ENCODE measurements around the gene NODAL.
A peak's percentile ranks its signal among the peaks of the same experiment; 100 is the strongest.

Gene NODAL

GRCh38 chr10:70433581-70434280 lies 7.8 kb downstream of the NODAL start:
- no peak for DNase-seq
- H3K9me3 ChIP-seq (ENCODE audit: control insufficient read depth, low read length) = no peaks in the 10 kb centered on the region
- no peak overlapping the region for H3K4ac ChIP-seq (ENCODE audit: low read depth in 1 of 2, low read length in 2 of 2)
- no peak overlapping the region for H4K8ac ChIP-seq (ENCODE audit: low read length)
- peaks cover 20 to 29% of the 10 kb centered on the region in 2 experiments for H3K36me3 ChIP-seq (ENCODE audit: control insufficient read depth in 1 of 2, insufficient read depth in 2 of 2, low read depth in 1 of 2, low read length in 2 of 2)
- H3K18ac ChIP-seq (ENCODE audit: low read depth in 1 of 2, low read length in 2 of 2) = no peak overlapping the region
- H3K9ac ChIP-seq (ENCODE audit: low read length) = peak overlapping the region; percentile 5
- no peak overlapping the region for H3K23ac ChIP-seq (ENCODE audit: low read length in 2 of 2)
- no peak overlapping the region for H2BK5ac ChIP-seq (ENCODE audit: low read depth, low read length, poor library complexity, severe bottlenecking)
- no peak overlapping the region for H4K91ac ChIP-seq (ENCODE audit: low read length)
- no peak overlapping the region for H2AFZ ChIP-seq (ENCODE audit: low read depth, low read length)
- H3K4me1 ChIP-seq (ENCODE audit: control insufficient read depth, insufficient read depth, low read depth, low read length) = no peaks in the 10 kb centered on the region
- H3K4me3 ChIP-seq (ENCODE audit: insufficient read depth in 1 of 2, low read depth in 1 of 2, low read length in 2 of 2) = no peak overlapping the region
- H2BK15ac ChIP-seq (ENCODE audit: low read depth, poor library complexity, severe bottlenecking) = no peak overlapping the region
- no peak overlapping the region for H3K4me2 ChIP-seq (ENCODE audit: low read length, poor library complexity, severe bottlenecking)
- H2BK12ac ChIP-seq (ENCODE audit: low read length in 2 of 2) = no peak overlapping the region
- H2BK120ac ChIP-seq (ENCODE audit: low read depth, low read length) = no peak overlapping the region
- no peak overlapping the region for H3K14ac ChIP-seq (ENCODE audit: low read length in 2 of 2)
- H2AK5ac ChIP-seq (ENCODE audit: low read length, severe bottlenecking) = no peak overlapping the region
- 85% methylated on average over 7 of the region's 9 CpGs for WGBS
- peaks cover 11 to 12% of the 10 kb centered on the region in 2 experiments for H3K27me3 ChIP-seq (ENCODE audit: control insufficient read depth in 1 of 2, insufficient read depth in 1 of 2, low read length in 2 of 2)
- H3K27ac ChIP-seq (ENCODE audit: low read length, poor library complexity, severe bottlenecking) = no peak overlapping the region
- H3K79me1 ChIP-seq (replicated peaks; ENCODE audit: low read length, poor library complexity, severe bottlenecking) = no peaks in the 10 kb centered on the region

- no peak overlapping the region for H3K14ac ChIP-seq (ENCODE audit: low read length in 2 of 2)
- no peak overlapping the region for H2BK5ac ChIP-seq (ENCODE audit: low read depth, low read length, poor library complexity, severe bottlenecking)
- no peak overlapping the region for H3K4ac ChIP-seq (ENCODE audit: low read depth in 1 of 2, low read length in 2 of 2)
- no peak overlapping the region for H2BK15ac ChIP-seq (ENCODE audit: low read depth, poor library complexity, severe bottlenecking)
- no peak overlapping the region for H4K8ac ChIP-seq (ENCODE audit: low read length)
- DNase-seq = no peak
- no peak overlapping the region for H4K91ac ChIP-seq (ENCODE audit: low read length)
- no peak overlapping the region for H3K27ac ChIP-seq (ENCODE audit: low read length, poor library complexity, severe bottlenecking)
- no peak overlapping the region for H3K18ac ChIP-seq (ENCODE audit: low read depth in 1 of 2, low read length in 2 of 2)
- H3K9me3 ChIP-seq (ENCODE audit: control insufficient read depth, low read length) = no peaks in the 10 kb centered on the region
- no peaks in the 10 kb centered on the region for H3K4me1 ChIP-seq (ENCODE audit: control insufficient read depth, insufficient read depth, low read depth, low read length)
- H3K79me1 ChIP-seq (replicated peaks; ENCODE audit: low read length, poor library complexity, severe bottlenecking) = peaks cover 2% of the 10 kb centered on the region
- peaks cover 3% of the 10 kb centered on the region in 2 experiments for H3K27me3 ChIP-seq (ENCODE audit: control insufficient read depth in 1 of 2, insufficient read depth in 1 of 2, low read length in 2 of 2)
- no peak overlapping the region for H3K9ac ChIP-seq (ENCODE audit: low read length)
- H3K4me3 ChIP-seq (ENCODE audit: insufficient read depth in 1 of 2, low read depth in 1 of 2, low read length in 2 of 2) = no peak overlapping the region
- H3K36me3 ChIP-seq (ENCODE audit: control insufficient read depth in 1 of 2, insufficient read depth in 2 of 2, low read depth in 1 of 2, low read length in 2 of 2) = peaks cover 30 to 37% of the 10 kb centered on the region in 2 experiments
- 95% methylated on average over 6 of the region's 6 CpGs for WGBS
- no peak overlapping the region for H2AFZ ChIP-seq (ENCODE audit: low read depth, low read length)
- no peak overlapping the region for H3K4me2 ChIP-seq (ENCODE audit: low read length, poor library complexity, severe bottlenecking)
- H2BK120ac ChIP-seq (ENCODE audit: low read depth, low read length) = no peak overlapping the region
- H2AK5ac ChIP-seq (ENCODE audit: low read length, severe bottlenecking) = no peak overlapping the region
- H2BK12ac ChIP-seq (ENCODE audit: low read length in 2 of 2) = no peak overlapping the region
- H3K23ac ChIP-seq (ENCODE audit: low read length in 2 of 2) = no peak overlapping the region
These were observed 8.8 kb downstream of the NODAL start for GRCh38 chr10:70432561-70433263.

GRCh38 chr10:70432101-70432500 lies 9.4 kb downstream of the NODAL start:
- H3K79me1 ChIP-seq (replicated peaks; ENCODE audit: low read length, poor library complexity, severe bottlenecking) = peaks cover 2% of the 10 kb centered on the region
- H3K27ac ChIP-seq (ENCODE audit: low read length, poor library complexity, severe bottlenecking) = no peak overlapping the region
- no peak overlapping the region for H3K4me3 ChIP-seq (ENCODE audit: insufficient read depth in 1 of 2, low read depth in 1 of 2, low read length in 2 of 2)
- H2BK15ac ChIP-seq (ENCODE audit: low read depth, poor library complexity, severe bottlenecking) = no peak overlapping the region
- H2AFZ ChIP-seq (ENCODE audit: low read depth, low read length) = no peak overlapping the region
- H2BK120ac ChIP-seq (ENCODE audit: low read depth, low read length) = no peak overlapping the region
- peaks cover 36 to 40% of the 10 kb centered on the region in 2 experiments for H3K36me3 ChIP-seq (ENCODE audit: control insufficient read depth in 1 of 2, insufficient read depth in 2 of 2, low read depth in 1 of 2, low read length in 2 of 2)
- no peak overlapping the region for H3K9ac ChIP-seq (ENCODE audit: low read length)
- H3K14ac ChIP-seq (ENCODE audit: low read length in 2 of 2) = no peak overlapping the region
- H3K4me2 ChIP-seq (ENCODE audit: low read length, poor library complexity, severe bottlenecking) = no peak overlapping the region
- no peak overlapping the region for H2AK5ac ChIP-seq (ENCODE audit: low read length, severe bottlenecking)
- H3K27me3 ChIP-seq (ENCODE audit: control insufficient read depth in 1 of 2, insufficient read depth in 1 of 2, low read length in 2 of 2) = no peaks in the 10 kb centered on the region
- no peak for DNase-seq
- H3K9me3 ChIP-seq (ENCODE audit: control insufficient read depth, low read length) = no peaks in the 10 kb centered on the region
- no peak overlapping the region for H2BK12ac ChIP-seq (ENCODE audit: low read length in 2 of 2)
- no peak overlapping the region for H2BK5ac ChIP-seq (ENCODE audit: low read depth, low read length, poor library complexity, severe bottlenecking)
- no peaks in the 10 kb centered on the region for H3K4me1 ChIP-seq (ENCODE audit: control insufficient read depth, insufficient read depth, low read depth, low read length)
- no peak overlapping the region for H4K91ac ChIP-seq (ENCODE audit: low read length)
- H3K18ac ChIP-seq (ENCODE audit: low read depth in 1 of 2, low read length in 2 of 2) = no peak overlapping the region
- no peak overlapping the region for H3K23ac ChIP-seq (ENCODE audit: low read length in 2 of 2)
- WGBS = 88% methylated on average over 4 of the region's 4 CpGs
- no peak overlapping the region for H3K4ac ChIP-seq (ENCODE audit: low read depth in 1 of 2, low read length in 2 of 2)
- no peak overlapping the region for H4K8ac ChIP-seq (ENCODE audit: low read length)

Data from mesenchymal stem cell (in vitro differentiated cells and primary cell).